Fibroblast of lung (primary cell): ENCODE data around the gene DOCK7.

Experiments used
- EZH2 ChIP-seq: IDR thresholded peaks from 2 replicates; pipeline ENCODE4 v1.5.1; 2012; ENCODE audit warnings: low read length, control low read depth, mild to moderate bottlenecking; ENCODE audit errors: missing control alignments
- TF ChIP-seq, protein P1 (sequence below), 2 donors: IDR thresholded peaks in 1 of 2; conservative IDR thresholded peaks in 1 of 2; 1 replicate in 1 of 2; 2 replicates in 1 of 2; pipeline ENCODE4 v1.5.1; 2011 to 2012; ENCODE audit warnings: low read length in 2 of 2, control low read depth in 1 of 2, inconsistent platforms in 1 of 2, low read depth in 1 of 2, mild to moderate bottlenecking in 1 of 2

DNA sequence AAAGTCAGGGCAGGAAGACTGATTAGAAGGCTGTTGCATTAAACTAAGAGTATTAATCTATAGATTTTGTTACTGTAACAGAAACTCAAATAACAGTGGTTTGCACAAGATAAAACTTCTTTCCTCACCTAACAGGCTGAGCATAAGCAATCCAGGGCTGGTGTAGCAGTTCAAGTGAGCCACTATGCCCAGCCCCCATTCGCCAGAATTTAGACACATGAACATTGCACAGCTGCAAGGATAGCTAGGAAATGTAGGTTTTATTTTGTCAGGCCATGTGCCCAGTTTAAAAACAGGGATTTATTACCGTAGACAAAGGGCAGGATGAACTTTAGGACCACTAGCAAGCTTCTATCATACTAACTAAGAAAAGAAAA lies 19.5 kb upstream of the DOCK7 start:
- TF ChIP-seq EZH2, result no peak
- TF ChIP-seq, protein P1, sequence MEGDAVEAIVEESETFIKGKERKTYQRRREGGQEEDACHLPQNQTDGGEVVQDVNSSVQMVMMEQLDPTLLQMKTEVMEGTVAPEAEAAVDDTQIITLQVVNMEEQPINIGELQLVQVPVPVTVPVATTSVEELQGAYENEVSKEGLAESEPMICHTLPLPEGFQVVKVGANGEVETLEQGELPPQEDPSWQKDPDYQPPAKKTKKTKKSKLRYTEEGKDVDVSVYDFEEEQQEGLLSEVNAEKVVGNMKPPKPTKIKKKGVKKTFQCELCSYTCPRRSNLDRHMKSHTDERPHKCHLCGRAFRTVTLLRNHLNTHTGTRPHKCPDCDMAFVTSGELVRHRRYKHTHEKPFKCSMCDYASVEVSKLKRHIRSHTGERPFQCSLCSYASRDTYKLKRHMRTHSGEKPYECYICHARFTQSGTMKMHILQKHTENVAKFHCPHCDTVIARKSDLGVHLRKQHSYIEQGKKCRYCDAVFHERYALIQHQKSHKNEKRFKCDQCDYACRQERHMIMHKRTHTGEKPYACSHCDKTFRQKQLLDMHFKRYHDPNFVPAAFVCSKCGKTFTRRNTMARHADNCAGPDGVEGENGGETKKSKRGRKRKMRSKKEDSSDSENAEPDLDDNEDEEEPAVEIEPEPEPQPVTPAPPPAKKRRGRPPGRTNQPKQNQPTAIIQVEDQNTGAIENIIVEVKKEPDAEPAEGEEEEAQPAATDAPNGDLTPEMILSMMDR (conservative IDR thresholded peaks at IDR 0.05 in 1 of 2, IDR thresholded peaks at IDR 0.05 in 1 of 2; ENCODE audit: low read depth in 1 of 2, low read length in 2 of 2), result no peak
